Prostate gland (tissue), 2 donors: ENCODE data around the gene TCF20. TPM values are rescaled to one million over a fixed set of nuclear protein-coding genes. Genes with fewer than 3 reads are reported as not detected.
A peak's percentile ranks its signal among the peaks of the same experiment; 100 is the strongest.

ENCODE experiments used
- DNase-seq: peaks from one replicate; pipeline ENCODE4 v3.0.0-alpha.2; 2019; ENCODE audit warnings: low spot score
- H3K27ac ChIP-seq, 2 donors: fragments of 200-600 bp; sonication (generic); 2 replicates each; pipeline ENCODE4 v1.5.1; 2017 to 2019
- H3K27me3 ChIP-seq: fragments of 200-600 bp; sonication (generic); replicated peaks from 2 replicates; pipeline ENCODE4 v1.5.1; 2019; ENCODE audit not compliant: insufficient read depth
- H3K36me3 ChIP-seq, 2 donors: fragments of 200-600 bp; sonication (generic); 1 replicate in 1 of 2; 2 replicates in 1 of 2; pipeline versions ENCODE4 v1.5.1 to v1.8.1; 2017 to 2019
- H3K4me1 ChIP-seq: fragments of 200-600 bp; sonication (generic); replicated peaks from 2 replicates; pipeline ENCODE4 v1.5.1; 2019
- H3K4me3 ChIP-seq, 2 donors: fragments of 200-600 bp; sonication (generic); 2 replicates each; pipeline ENCODE4 v1.5.1; 2017 to 2019
- H3K9me3 ChIP-seq: fragments of 200-600 bp; sonication (generic); 2 replicates; pipeline ENCODE4 v1.5.1; 2017
- POLR2A ChIP-seq: fragments of 450-650 bp; IDR thresholded peaks from one replicate; pipeline ENCODE4 v1.6.1; 2016; ENCODE audit warnings: antibody characterized with exemption, mild to moderate bottlenecking
- POLR2AphosphoS5 ChIP-seq: sonication (generic); formaldehyde crosslinking; IDR thresholded peaks from one replicate; pipeline ENCODE4 v1.6.1; 2017; ENCODE audit warnings: antibody characterized with exemption
- WGBS: methylation state at CpG from one replicate; pipeline ENCODE4 v1.1.5; 2018; 5-methylcytosine and 5-hydroxymethylcytosine counted together
- intact Hi-C: fragments of 100-400 bp; cut with DNase I; formaldehyde crosslinking; loops from one replicate; pipeline ENCODE4 v1.14.2; 2022
- total RNA-seq, 2 donors: library from RNA; depleted of rRNA; stranded (reverse); fragments of >200 nt; gene quantifications; one replicate each; pipeline ENCODE4 v1.1.0, GENCODE V29; 2016
- TF ChIP-seq, protein P1 (sequence below), 4 experiments: fragments of 200-600 bp in 2 of 4; fragments of 450-650 bp in 2 of 4; sonication (generic) in 2 of 4; IDR thresholded peaks; 1 replicate in 3 of 4; 2 replicates in 1 of 4; pipeline ENCODE4 v1.5.1; 2016 to 2019; ENCODE audit warnings: antibody characterized with exemption in 4 of 4, mild to moderate bottlenecking in 2 of 4, moderate library complexity in 2 of 4

The TCF20 gene
- total RNA-seq, 2 donors from 2014 or later: 43.9 to 47.3 TPM

DNA sequence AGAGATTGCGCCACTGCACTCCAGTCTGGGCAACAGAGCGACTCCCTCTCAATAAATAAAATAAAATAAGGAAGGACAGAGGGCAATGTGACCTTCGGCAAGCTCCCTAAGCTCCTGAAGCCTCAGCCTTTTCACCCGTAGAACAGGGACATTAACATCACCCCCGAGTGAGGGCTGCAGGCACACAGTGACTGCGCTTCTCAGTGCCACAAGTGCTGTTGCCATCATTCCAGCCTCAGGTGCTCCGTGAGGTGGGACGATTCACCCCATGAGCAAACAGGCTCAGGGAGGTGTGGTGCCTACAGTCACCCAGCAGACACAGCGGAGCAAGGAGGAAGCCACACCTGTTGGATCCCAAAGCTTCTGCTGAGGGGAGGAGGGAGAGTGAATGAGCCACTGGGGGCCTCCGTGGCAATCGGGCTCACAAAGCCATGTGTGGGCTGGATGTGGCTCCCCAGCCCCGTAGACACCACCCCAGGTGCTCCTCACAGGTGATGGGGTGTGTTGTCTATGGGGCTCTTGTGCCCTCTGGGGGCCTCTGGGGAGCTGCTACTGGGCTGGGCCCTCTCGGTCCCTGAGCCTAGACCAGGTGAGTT, 9.1 kb upstream of the TCF20 start:
- DNase-seq: no peak
- Histone ChIP-seq H3K36me3 (no peaks in the 10 kb centered on the region), H3K9me3 (no peaks in the 10 kb centered on the region), H3K27ac (no peak overlapping the region), H3K27me3 (no peaks in the 10 kb centered on the region), H3K4me3 (no peak overlapping the region), H3K4me1 (no peaks in the 10 kb centered on the region)
- intact Hi-C loops: loop anchor here (10.0 kb wide), 1 partner anchor 155 kb away; the partner anchor contains the start of gene NFAM1
- TF ChIP-seq, protein P1, sequence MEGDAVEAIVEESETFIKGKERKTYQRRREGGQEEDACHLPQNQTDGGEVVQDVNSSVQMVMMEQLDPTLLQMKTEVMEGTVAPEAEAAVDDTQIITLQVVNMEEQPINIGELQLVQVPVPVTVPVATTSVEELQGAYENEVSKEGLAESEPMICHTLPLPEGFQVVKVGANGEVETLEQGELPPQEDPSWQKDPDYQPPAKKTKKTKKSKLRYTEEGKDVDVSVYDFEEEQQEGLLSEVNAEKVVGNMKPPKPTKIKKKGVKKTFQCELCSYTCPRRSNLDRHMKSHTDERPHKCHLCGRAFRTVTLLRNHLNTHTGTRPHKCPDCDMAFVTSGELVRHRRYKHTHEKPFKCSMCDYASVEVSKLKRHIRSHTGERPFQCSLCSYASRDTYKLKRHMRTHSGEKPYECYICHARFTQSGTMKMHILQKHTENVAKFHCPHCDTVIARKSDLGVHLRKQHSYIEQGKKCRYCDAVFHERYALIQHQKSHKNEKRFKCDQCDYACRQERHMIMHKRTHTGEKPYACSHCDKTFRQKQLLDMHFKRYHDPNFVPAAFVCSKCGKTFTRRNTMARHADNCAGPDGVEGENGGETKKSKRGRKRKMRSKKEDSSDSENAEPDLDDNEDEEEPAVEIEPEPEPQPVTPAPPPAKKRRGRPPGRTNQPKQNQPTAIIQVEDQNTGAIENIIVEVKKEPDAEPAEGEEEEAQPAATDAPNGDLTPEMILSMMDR (IDR thresholded peaks at IDR 0.05): no peak
- TF ChIP-seq POLR2AphosphoS5 (no peak), POLR2A (no peak)
- 87% methylated on average over 11 of the region's 13 CpGs for WGBS

DNA sequence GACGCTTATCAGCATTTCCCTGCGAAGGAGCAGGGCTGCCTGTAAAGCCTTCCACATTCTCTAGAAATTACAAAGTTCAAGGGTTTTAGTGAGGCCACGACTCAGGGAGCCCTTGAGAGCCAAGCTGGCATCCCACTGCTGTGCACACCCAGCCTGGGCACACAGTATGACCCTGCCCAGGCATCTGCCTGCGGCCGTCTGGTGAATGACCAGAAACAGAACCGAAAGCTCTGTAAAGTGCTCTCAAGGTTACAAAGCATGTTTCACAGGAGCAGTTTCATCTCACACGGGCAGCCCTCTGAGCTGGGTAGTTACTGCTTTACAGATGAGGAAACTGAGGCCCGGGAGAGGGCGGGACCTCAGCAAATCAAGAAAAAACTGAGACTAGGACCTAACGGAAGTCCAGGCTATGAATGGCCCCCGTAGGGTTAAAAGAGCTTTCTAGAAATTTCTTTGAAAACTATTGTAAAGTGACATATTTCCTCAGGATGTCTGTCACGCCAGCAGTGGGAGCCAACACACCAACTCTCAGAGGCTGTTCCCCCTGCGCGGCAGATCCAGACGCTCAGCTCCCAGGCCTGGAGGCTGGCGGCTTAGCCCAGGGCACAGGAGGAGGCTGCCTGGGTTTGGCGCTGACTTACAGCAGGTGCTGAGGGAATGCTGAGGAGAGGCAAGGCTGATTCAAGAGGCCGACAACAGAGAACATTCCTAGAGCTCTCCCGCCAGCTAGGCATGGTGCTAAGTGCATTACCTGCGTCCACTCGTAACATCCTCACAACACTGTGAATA, 7.7 kb upstream of the TCF20 start:
- H3K27me3 ChIP-seq: no peaks in the 10 kb centered on the region
- intact Hi-C loops: loop anchor here (10.0 kb wide), 1 partner anchor 157 kb away; the partner anchor contains the start of gene NFAM1
- H3K36me3 ChIP-seq: no peaks in the 10 kb centered on the region
- H3K27ac ChIP-seq: no peak overlapping the region
- no peaks in the 10 kb centered on the region for H3K4me1 ChIP-seq
- WGBS: 67% methylated on average over 21 of the region's 21 CpGs
- H3K9me3 ChIP-seq: no peaks in the 10 kb centered on the region
- no peak for DNase-seq
- TF ChIP-seq, protein P1 (IDR thresholded peaks at IDR 0.05): peak in 2 of 4 experiments; percentile 31 to 45
- TF ChIP-seq POLR2A: no peak
- TF ChIP-seq POLR2AphosphoS5: no peak
- H3K4me3 ChIP-seq: no peak overlapping the region

DNA sequence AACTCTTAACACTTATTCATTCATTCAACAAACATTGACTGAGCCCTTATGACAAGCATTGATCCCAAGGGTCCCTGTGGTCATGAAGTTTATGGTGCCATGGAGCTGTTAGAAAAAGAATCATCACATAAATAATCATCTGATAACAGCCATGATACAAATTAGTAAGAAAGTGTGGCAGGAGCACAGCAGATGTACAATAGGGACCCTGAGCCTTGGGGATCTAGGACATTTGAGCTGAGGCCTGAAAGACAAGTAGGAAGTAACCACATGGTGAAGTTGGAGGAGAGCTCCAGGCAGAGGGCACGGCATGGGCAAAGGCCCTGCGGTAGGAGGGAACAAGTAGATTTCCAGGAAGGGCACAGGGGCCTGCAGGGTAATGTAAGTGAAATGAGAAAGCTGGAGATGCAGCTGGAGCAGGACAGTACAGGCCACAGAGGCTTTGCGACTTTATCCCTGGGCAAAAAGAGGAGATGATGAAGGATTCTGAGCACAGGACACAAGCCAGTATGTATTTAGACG, 6.8 kb upstream of the TCF20 start:
- WGBS: 98% methylated on average over 4 of the region's 4 CpGs
- no peak for DNase-seq
- Histone ChIP-seq H3K4me3 (no peak overlapping the region), H3K27ac (no peak overlapping the region), H3K36me3 (no peaks in the 10 kb centered on the region), H3K4me1 (no peaks in the 10 kb centered on the region), H3K27me3 (no peaks in the 10 kb centered on the region), H3K9me3 (no peaks in the 10 kb centered on the region)
- TF ChIP-seq POLR2AphosphoS5 (no peak), POLR2A (no peak)
- TF ChIP-seq, protein P1 (IDR thresholded peaks at IDR 0.05): no peak
- intact Hi-C loops: loop anchor here (10.0 kb wide), 1 partner anchor 158 kb away; the partner anchor contains the start of gene NFAM1

DNA sequence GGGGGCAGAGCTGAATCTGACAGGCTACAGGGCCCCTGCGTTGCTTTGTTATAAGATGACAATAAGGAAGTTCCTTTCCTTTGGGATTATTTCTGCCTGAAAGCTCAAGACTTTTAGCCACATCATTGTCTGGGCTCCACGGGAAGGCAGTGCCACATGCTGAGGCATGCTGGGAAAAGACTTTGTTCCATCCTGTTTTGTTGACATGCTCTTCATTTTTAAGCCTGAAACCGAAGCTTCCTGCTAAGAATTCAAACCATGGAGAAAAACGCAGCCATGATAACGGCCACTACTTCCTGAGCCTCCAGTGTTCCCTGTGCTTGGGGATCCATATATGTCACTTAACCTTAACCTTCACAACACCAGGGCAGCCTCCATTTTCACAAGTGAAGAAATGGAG, 5.5 kb upstream of the TCF20 start:
- no peak for DNase-seq
- Histone ChIP-seq H3K27me3 (no peaks in the 10 kb centered on the region), H3K27ac (no peak overlapping the region), H3K4me3 (no peak overlapping the region), H3K9me3 (no peaks in the 10 kb centered on the region), H3K4me1 (no peaks in the 10 kb centered on the region), H3K36me3 (no peaks in the 10 kb centered on the region)
- intact Hi-C loops: loop anchor here (10.0 kb wide), 1 partner anchor 159 kb away; the partner anchor contains the start of gene NFAM1
- TF ChIP-seq POLR2A (no peak), POLR2AphosphoS5 (no peak)
- TF ChIP-seq, protein P1 (IDR thresholded peaks at IDR 0.05): no peak
- 43% methylated on average over 5 of the region's 5 CpGs for WGBS
